HEK293T (cell line): ENCODE results near the gene DST.

Experiments used
- CTBP1 ChIP-seq: fragments of 450-650 bp; IDR thresholded peaks from 2 replicates; pipeline ENCODE4 v1.6.1; 2016; ENCODE audit warnings: borderline replicate concordance
- FOXM1 ChIP-seq: fragments of 450-650 bp; IDR thresholded peaks from 2 replicates; pipeline ENCODE4 v1.6.1; 2017; ENCODE audit warnings: mild to moderate bottlenecking, borderline replicate concordance
- L3MBTL2 ChIP-seq: fragments of 450-650 bp; conservative IDR thresholded peaks from 2 replicates; pipeline ENCODE4 v1.6.1; 2016; ENCODE audit warnings: mild to moderate bottlenecking

DNA sequence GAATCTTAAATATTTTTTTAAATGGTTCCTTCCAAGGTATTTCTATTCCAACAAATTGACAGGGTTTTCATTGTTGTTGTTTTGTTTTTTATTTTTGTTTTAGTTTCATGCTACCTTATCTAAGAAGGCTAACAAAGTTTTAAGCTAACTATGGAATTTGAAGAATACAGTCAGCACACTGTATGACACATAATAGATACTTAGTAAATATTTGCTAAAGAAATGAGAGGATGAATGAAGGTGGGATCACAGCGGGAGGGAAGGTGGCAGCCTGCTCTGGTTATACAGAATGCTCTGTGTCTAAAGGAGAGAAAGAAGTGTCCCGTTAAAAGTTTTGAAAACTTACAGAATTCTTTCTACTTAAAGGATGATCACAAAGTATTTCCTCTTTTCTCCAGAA, 43.7 kb upstream of the DST start:
- no peak for TF ChIP-seq L3MBTL2
- no peak for TF ChIP-seq CTBP1
- TF ChIP-seq FOXM1, result no peak
